KMS-11 (cell line): ENCODE measurements around the gene MOV10L1.

Source experiments
- H2AFZ ChIP-seq: fragments of 200-600 bp; sonication (generic); 2 replicates; pipeline ENCODE4 v1.6.1; 2016; ENCODE audit warnings: antibody characterized with exemption, mixed run types, low read depth
- H3K27ac ChIP-seq: fragments of 200-600 bp; sonication (generic); 2 replicates; pipeline ENCODE4 v1.6.1; 2016; ENCODE audit warnings: mild to moderate bottlenecking, mixed run types
- H3K27me3 ChIP-seq: fragments of 200-600 bp; sonication (generic); 2 replicates; pipeline ENCODE4 v1.6.1; 2017; ENCODE audit warnings: mild to moderate bottlenecking, low read depth, mixed run types, moderate library complexity; ENCODE audit not compliant: insufficient read depth
- H3K36me3 ChIP-seq: fragments of 200-600 bp; sonication (generic); 2 replicates; pipeline ENCODE4 v1.6.1; 2017; ENCODE audit warnings: mild to moderate bottlenecking, mixed run types; ENCODE audit not compliant: insufficient read depth
- H3K4me1 ChIP-seq: fragments of 200-600 bp; sonication (generic); 2 replicates; pipeline ENCODE4 v1.6.1; 2016; ENCODE audit warnings: mild to moderate bottlenecking, low read depth, mixed run types; ENCODE audit not compliant: poor library complexity, severe bottlenecking
- H3K4me2 ChIP-seq: fragments of 200-600 bp; sonication (generic); 2 replicates; pipeline ENCODE4 v1.7.0; 2016; ENCODE audit warnings: mild to moderate bottlenecking, mixed run types
- H3K4me3 ChIP-seq: fragments of 200-600 bp; sonication (generic); IDR thresholded peaks from 2 replicates; pipeline ENCODE4 v1.6.1; 2017; ENCODE audit warnings: low read depth, low read length, mixed read lengths; ENCODE audit not compliant: insufficient read depth
- H3K79me2 ChIP-seq: fragments of 200-600 bp; sonication (generic); 2 replicates; pipeline ENCODE4 v1.6.1; 2016; ENCODE audit warnings: low read depth, mixed run types; ENCODE audit not compliant: insufficient read depth
- H3K9ac ChIP-seq: fragments of 200-600 bp; sonication (generic); 2 replicates; pipeline ENCODE4 v1.6.1; 2016; ENCODE audit warnings: mild to moderate bottlenecking, mixed run types
- H4K20me1 ChIP-seq: fragments of 200-600 bp; sonication (generic); 2 replicates; pipeline ENCODE4 v1.6.1; 2016; ENCODE audit warnings: mild to moderate bottlenecking, mixed run types; ENCODE audit not compliant: insufficient read depth
- CTCF ChIP-seq: fragments of 200-600 bp; sonication (generic); conservative IDR thresholded peaks from 2 replicates; pipeline ENCODE4 v1.6.1; 2017; ENCODE audit warnings: low read depth, mild to moderate bottlenecking, antibody characterized with exemption, low read length, moderate library complexity, mixed read lengths

Gene MOV10L1

DNA sequence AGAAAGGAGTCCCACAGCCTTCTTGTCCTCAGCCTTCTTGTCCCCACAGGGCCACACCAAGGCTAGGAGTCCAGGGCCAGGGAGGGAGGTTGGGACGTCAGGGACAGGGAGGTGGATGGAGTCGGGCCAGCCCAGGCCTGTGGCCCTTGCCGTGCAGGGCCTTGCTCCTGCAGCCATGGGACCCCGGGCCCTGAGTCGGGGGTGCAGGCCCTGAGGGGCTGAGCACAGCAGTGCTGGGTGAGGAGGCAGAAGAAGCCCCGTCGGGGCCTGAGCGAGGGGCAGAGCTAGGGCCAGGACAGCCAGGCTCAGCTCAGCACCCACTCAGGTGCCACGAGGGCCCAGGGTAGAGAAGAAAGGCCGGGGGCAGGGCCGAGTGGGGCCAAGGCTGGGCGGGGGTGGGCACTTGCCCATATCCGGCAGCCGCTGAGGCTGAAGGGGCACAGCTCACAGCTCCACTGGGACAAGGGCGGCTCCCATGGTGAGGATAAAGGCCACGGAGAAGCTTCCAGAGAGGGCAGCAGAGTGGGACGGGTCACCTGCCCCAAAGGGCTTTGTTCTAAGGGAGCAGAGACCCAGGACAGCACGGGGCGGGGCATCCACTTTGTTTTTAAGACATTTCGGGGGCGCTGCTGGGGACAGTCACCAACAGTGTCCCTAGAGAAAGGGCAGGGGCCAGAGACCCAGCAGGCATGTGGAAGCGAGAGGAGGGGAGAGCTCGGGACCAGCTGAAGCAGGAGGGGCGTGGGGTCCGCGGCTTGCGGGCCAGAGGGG, 8.2 kb upstream of the MOV10L1 start:
- Histone ChIP-seq H3K4me3 (no peak overlapping the region), H3K9ac (no peak overlapping the region), H3K4me1 (no peaks in the 10 kb centered on the region)

DNA sequence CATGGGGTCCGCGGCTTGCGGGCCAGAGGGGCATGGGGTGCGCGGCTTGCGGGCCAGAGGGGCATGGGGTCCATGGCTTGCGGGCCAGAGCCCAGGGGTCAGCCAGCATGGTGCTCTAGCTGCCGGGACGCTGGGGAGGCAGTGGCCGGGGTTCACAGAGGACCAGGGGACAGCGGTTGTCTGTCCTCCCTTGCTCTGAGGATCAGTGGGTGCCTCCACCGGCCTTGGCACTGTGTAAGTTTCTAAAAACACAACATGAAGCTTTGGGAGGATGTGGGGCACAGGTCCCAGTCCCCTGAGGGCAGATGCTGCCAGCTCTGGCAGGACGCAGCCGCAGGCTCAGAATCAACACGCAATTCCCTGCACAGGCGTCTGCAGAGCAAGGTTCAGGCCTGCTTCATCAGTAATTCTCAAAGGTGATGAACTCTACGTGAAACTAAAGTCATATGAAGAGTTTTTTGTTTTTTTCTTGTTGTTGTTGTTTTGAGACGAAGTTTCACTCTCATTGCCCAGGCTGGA, 7.5 kb upstream of the MOV10L1 start:
- Histone ChIP-seq H3K79me2 (no peaks in the 10 kb centered on the region), H3K9ac (no peak overlapping the region), H2AFZ (no peak overlapping the region), H4K20me1 (no peaks in the 10 kb centered on the region), H3K27me3 (peaks cover 13% of the 10 kb centered on the region; the same call in 1 of the 2 replicates), H3K4me3 (no peak overlapping the region), H3K36me3 (no peaks in the 10 kb centered on the region), H3K27ac (no peak overlapping the region), H3K4me1 (no peaks in the 10 kb centered on the region), H3K4me2 (no peak overlapping the region)
- no peak for TF ChIP-seq CTCF

More for the DNA sequence above, 8.2 kb upstream of the MOV10L1 start:
- Histone ChIP-seq H2AFZ (no peak overlapping the region), H3K27ac (no peak overlapping the region), H3K27me3 (peaks cover 13% of the 10 kb centered on the region; the same call in 1 of the 2 replicates), H3K79me2 (no peaks in the 10 kb centered on the region), H3K4me2 (no peak overlapping the region), H3K36me3 (no peaks in the 10 kb centered on the region), H4K20me1 (no peaks in the 10 kb centered on the region)
- TF ChIP-seq CTCF, result no peak

GRCh38 chr22:50082961-50083461, 6.8 kb upstream of the MOV10L1 start:
- Histone ChIP-seq H3K4me1 (no peaks in the 10 kb centered on the region), H3K4me2 (no peak overlapping the region), H3K27me3 (peaks cover 13% of the 10 kb centered on the region; the same call in 1 of the 2 replicates), H2AFZ (no peak overlapping the region), H3K4me3 (no peak overlapping the region), H3K79me2 (no peaks in the 10 kb centered on the region), H3K9ac (no peak overlapping the region), H4K20me1 (no peaks in the 10 kb centered on the region), H3K36me3 (no peaks in the 10 kb centered on the region), H3K27ac (no peak overlapping the region)
- TF ChIP-seq CTCF, result no peak

GRCh38 chr22:50083462-50084079, 6.2 kb upstream of the MOV10L1 start:
- Histone ChIP-seq H4K20me1 (no peaks in the 10 kb centered on the region), H3K4me1 (no peaks in the 10 kb centered on the region), H2AFZ (no peak overlapping the region), H3K27me3 (peaks cover 13% of the 10 kb centered on the region; the same call in 1 of the 2 replicates), H3K4me3 (no peak overlapping the region), H3K36me3 (no peaks in the 10 kb centered on the region), H3K9ac (no peak overlapping the region), H3K27ac (no peak overlapping the region), H3K4me2 (no peak overlapping the region), H3K79me2 (no peaks in the 10 kb centered on the region)
- TF ChIP-seq CTCF, result no peak
